GM12874 (cell line): ENCODE measurements around the gene CEP57L1.
A peak's percentile ranks its signal among the peaks of the same experiment; 100 is the strongest.

ENCODE experiments used
- CTCF ChIP-seq: IDR thresholded peaks from 2 replicates; pipeline ENCODE4 v1.5.1; 2011; ENCODE audit warnings: low read depth, mild to moderate bottlenecking, control low read depth, low read length, moderate library complexity; ENCODE audit not compliant: insufficient read depth

CEP57L1 gene

GRCh38 chr6:109187399-109188114 is 92.2 kb downstream of the CEP57L1 start:
- TF ChIP-seq CTCF: peak; percentile 75

GRCh38 chr6:109188115-109188411 is 92.8 kb downstream of the CEP57L1 start:
- no peak for TF ChIP-seq CTCF

DNA sequence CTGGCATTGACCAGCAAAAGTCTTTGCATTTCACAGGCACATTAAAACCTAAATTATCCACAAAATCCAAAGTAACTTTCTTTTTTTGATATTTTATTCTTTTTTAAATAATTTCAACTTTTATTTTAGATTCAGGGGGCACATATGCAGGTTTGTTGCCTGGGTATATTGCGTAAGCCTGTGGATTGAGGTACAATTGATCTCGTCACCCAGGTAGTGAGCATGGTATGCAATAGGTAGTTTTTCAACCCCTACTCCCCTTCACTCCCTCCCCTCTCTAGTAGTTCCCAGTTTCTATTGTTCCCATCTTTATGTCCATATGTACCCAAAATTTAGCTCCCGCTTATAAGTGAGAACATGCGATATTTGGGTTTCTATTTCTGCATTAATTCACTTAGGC is 97.6 kb downstream of the CEP57L1 start:
- TF ChIP-seq CTCF: no peak

GRCh38 chr6:109194880-109195279 is 99.6 kb downstream of the CEP57L1 start:
- no peak for TF ChIP-seq CTCF

GRCh38 chr6:109197061-109197460 is 101.8 kb downstream of the CEP57L1 start:
- TF ChIP-seq CTCF: no peak

- no peak for TF ChIP-seq CTCF
Observed at GRCh38 chr6:109202409-109203264, 107.3 kb downstream of the CEP57L1 start.

DNA sequence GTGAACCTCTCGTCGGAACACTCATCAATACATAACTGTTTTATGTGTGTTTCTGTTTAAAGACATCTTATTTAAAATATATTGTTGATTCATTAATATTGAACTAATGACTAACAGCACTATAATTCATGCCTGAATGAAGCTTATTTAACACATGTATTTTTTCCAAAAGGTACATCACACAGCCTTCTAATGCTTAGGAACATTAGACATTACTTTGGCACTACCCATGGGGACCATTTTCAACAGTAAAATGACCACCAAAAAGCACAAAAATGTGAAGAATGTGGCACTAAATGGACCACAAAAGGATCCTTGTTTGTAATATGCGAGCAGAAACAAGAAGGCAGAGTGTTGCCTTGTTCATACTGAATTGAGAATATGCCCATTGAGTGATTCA is 109.2 kb downstream of the CEP57L1 start:
- TF ChIP-seq CTCF: no peak
